ENCODE results near the gene CEMIP. TPM values are rescaled to one million over a fixed set of nuclear protein-coding genes. Genes with fewer than 3 reads are reported as not detected.

The CEMIP gene
- total RNA-seq, 4 donors from 2014 or later = 0.27 to 0.32 TPM; not detected in 2

GRCh38 chr15:80950291-80951078 lies 171.3 kb downstream of the CEMIP start:
- TF ChIP-seq POLR2A (IDR thresholded peaks at IDR 0.05) (no peak), EP300 (IDR thresholded peaks at IDR 0.05; ENCODE audit: low read depth) (no peak), CTCF (IDR thresholded peaks at IDR 0.05) (no peak), POLR2AphosphoS5 (IDR thresholded peaks at IDR 0.05) (no peak)

GRCh38 chr15:80951941-80952340 lies 172.8 kb downstream of the CEMIP start:
- no peak for DNase-seq
- Histone ChIP-seq H3K4me1 (no peaks in the 10 kb centered on the region), H3K9me3 (no peaks in the 10 kb centered on the region), H3K4me3 (no peak overlapping the region), H3K27me3 (no peaks in the 10 kb centered on the region), H3K27ac (no peak overlapping the region), H3K36me3 (peaks cover 0 to 10% (median 0%) of the 10 kb centered on the region in 4 donors)
- intact Hi-C loops (cut with DNase I; ENCODE audit: low total_unique reads) (no loop called here), in situ Hi-C loops (cut with MboI; ENCODE audit: low pct_ligation_motif_present in 1 of 4, low pct_unique_long_range_greater_than_20kb in 1 of 4, low sequenced_read_pairs in 3 of 4) (loop anchor here (25.0 kb wide), 2 partner anchors 165 to 390 kb away; partner anchors contain the start of gene CEMIP (in 2 of the 4))
- TF ChIP-seq POLR2A (IDR thresholded peaks at IDR 0.05) (no peak), EP300 (IDR thresholded peaks at IDR 0.05; ENCODE audit: low read depth) (no peak), POLR2AphosphoS5 (IDR thresholded peaks at IDR 0.05) (no peak), CTCF (IDR thresholded peaks at IDR 0.05) (no peak)
- 67 to 93% methylated on average over 2 to 5 of the region's 5 CpGs for WGBS, 2 donors (ENCODE audit: low coverage in 1 of 2)

More at GRCh38 chr15:80950291-80951078, 171.3 kb downstream of the CEMIP start:
- Histone ChIP-seq H3K9me3 (no peaks in the 10 kb centered on the region), H3K4me1 (no peaks in the 10 kb centered on the region), H3K27ac (no peak overlapping the region), H3K27me3 (no peaks in the 10 kb centered on the region), H3K36me3 (peaks cover 0 to 10% (median 0%) of the 10 kb centered on the region in 4 donors), H3K4me3 (no peak overlapping the region)
- intact Hi-C loops (cut with DNase I; ENCODE audit: low total_unique reads) (no loop called here), in situ Hi-C loops (cut with MboI; ENCODE audit: low pct_ligation_motif_present in 1 of 4, low pct_unique_long_range_greater_than_20kb in 1 of 4, low sequenced_read_pairs in 3 of 4) (loop anchor here (25.0 kb wide), 2 partner anchors 163 to 388 kb away; partner anchors contain the start of gene CEMIP (in 2 of the 4))
- WGBS, 2 donors (ENCODE audit: low coverage in 1 of 2) = 90% methylated on average over 8 of the region's 8 CpGs; no CpG with 5 or more reads in 1 of the 2 donors
- no peak for DNase-seq

GRCh38 chr15:80953001-80953952 lies 174.1 kb downstream of the CEMIP start:
- TF ChIP-seq POLR2A (IDR thresholded peaks at IDR 0.05) (no peak), EP300 (IDR thresholded peaks at IDR 0.05; ENCODE audit: low read depth) (no peak), CTCF (IDR thresholded peaks at IDR 0.05) (no peak), POLR2AphosphoS5 (IDR thresholded peaks at IDR 0.05) (no peak)
- Histone ChIP-seq H3K27ac (no peak overlapping the region), H3K4me1 (no peaks in the 10 kb centered on the region), H3K9me3 (no peaks in the 10 kb centered on the region), H3K27me3 (no peaks in the 10 kb centered on the region), H3K4me3 (no peak overlapping the region), H3K36me3 (peaks cover 0 to 10% (median 0%) of the 10 kb centered on the region in 4 donors)
- intact Hi-C loops (cut with DNase I; ENCODE audit: low total_unique reads) (no loop called here), in situ Hi-C loops (cut with MboI; ENCODE audit: low pct_ligation_motif_present in 1 of 4, low pct_unique_long_range_greater_than_20kb in 1 of 4, low sequenced_read_pairs in 3 of 4) (loop anchor here (25.0 kb wide), 2 partner anchors 166 to 391 kb away; partner anchors contain the start of gene CEMIP (in 2 of the 4))
- DNase-seq = no peak
- 93 to 95% methylated on average over 4 to 12 of the region's 12 CpGs for WGBS, 2 donors (ENCODE audit: low coverage in 1 of 2)

All from transverse colon (tissue), 4 donors.